Measurements from ENCODE around the gene EFNA5. TPM values are rescaled to one million over a fixed set of nuclear protein-coding genes. Genes with fewer than 3 reads are reported as not detected.

Gene EFNA5
- total RNA-seq, 1 donor from 2014 or later, result 11.8 TPM

DNA sequence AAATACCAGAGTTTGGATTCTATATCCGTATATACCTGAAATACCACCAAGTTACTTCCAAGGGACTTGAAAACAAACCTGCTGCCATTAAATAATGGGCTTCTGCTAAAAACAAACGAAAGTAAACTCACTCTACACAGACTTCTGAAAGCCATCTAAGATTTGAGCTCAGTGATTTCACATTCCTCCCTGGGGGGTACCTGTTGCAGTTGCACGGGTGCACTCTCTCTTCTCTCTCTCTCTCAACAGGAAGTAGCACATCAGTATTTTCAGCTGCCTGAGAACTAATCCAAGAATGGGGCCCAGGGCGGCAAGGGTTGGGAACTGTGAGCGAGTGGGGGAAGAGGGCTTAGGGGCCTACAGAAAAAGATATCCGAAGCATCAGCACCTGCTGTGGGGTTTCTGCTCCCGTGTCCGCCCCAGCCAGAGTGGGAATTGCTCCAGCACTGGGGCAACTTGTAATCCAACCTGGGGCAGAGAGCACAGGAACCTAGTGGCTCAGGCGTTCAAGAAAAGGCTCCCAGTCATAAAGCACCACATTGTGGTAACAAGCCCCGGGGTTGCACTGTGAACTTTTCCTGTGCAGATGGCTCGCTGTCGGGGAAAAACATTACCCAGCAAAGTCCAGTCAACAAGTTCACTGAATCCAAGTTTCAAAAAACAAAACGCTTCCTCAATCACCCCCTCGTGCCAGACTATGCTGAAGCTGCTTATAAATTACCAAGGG, 99.8 kb downstream of the EFNA5 start:
- no peaks in the 10 kb centered on the region for H3K9me3 ChIP-seq
- no peaks in the 10 kb centered on the region for H3K27me3 ChIP-seq
- no peaks in the 10 kb centered on the region for H3K36me3 ChIP-seq
- H3K4me1 ChIP-seq, result peaks cover 28% of the 10 kb centered on the region
- intact Hi-C loops (cut with DNase I), result no loop called here
- H3K4me3 ChIP-seq, result peak overlapping the region in 1 of 2 donors; percentile 48
- peak overlapping the region; percentile 74 for H3K27ac ChIP-seq
- TF ChIP-seq POLR2AphosphoS5 (IDR thresholded peaks at IDR 0.05; ENCODE audit: insufficient read depth in 1 of 2, low read depth in 1 of 2) (no peak), POLR2A (IDR thresholded peaks at IDR 0.05) (no peak)
- TF ChIP-seq, protein P1, sequence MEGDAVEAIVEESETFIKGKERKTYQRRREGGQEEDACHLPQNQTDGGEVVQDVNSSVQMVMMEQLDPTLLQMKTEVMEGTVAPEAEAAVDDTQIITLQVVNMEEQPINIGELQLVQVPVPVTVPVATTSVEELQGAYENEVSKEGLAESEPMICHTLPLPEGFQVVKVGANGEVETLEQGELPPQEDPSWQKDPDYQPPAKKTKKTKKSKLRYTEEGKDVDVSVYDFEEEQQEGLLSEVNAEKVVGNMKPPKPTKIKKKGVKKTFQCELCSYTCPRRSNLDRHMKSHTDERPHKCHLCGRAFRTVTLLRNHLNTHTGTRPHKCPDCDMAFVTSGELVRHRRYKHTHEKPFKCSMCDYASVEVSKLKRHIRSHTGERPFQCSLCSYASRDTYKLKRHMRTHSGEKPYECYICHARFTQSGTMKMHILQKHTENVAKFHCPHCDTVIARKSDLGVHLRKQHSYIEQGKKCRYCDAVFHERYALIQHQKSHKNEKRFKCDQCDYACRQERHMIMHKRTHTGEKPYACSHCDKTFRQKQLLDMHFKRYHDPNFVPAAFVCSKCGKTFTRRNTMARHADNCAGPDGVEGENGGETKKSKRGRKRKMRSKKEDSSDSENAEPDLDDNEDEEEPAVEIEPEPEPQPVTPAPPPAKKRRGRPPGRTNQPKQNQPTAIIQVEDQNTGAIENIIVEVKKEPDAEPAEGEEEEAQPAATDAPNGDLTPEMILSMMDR (IDR thresholded peaks at IDR 0.05), result no peak
- no peak for DNase-seq (ENCODE audit: extremely low spot score in 2 of 2)

DNA sequence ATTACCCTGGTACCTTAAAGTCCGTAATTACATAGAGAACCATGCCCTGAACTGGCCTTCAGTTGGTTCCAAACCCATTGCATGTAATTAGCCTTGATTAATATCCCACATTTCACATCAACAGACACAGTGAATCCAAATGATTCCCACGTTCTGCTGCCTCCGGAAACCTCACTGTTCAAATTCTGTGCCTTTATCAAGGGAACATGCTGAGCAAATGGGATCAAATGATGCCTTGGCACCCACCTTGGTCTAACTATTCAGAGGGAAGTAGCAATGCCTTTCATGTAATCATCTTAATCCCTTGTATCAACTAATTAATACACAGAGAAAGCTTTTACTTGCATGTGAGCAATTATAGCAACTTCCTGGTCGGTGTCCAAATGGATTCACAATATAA, 100.6 kb downstream of the EFNA5 start:
- DNase-seq (ENCODE audit: extremely low spot score in 2 of 2), result no peak
- H3K4me3 ChIP-seq, result no peak overlapping the region
- TF ChIP-seq POLR2AphosphoS5 (IDR thresholded peaks at IDR 0.05; ENCODE audit: insufficient read depth in 1 of 2, low read depth in 1 of 2), result no peak
- TF ChIP-seq, protein P1 (IDR thresholded peaks at IDR 0.05), result no peak
- no peak for TF ChIP-seq POLR2A (IDR thresholded peaks at IDR 0.05)
- no peak overlapping the region for H3K27ac ChIP-seq
- H3K27me3 ChIP-seq, result no peaks in the 10 kb centered on the region
- peaks cover 24% of the 10 kb centered on the region for H3K4me1 ChIP-seq
- no peaks in the 10 kb centered on the region for H3K9me3 ChIP-seq
- H3K36me3 ChIP-seq, result no peaks in the 10 kb centered on the region
- intact Hi-C loops (cut with DNase I), result no loop called here

DNA sequence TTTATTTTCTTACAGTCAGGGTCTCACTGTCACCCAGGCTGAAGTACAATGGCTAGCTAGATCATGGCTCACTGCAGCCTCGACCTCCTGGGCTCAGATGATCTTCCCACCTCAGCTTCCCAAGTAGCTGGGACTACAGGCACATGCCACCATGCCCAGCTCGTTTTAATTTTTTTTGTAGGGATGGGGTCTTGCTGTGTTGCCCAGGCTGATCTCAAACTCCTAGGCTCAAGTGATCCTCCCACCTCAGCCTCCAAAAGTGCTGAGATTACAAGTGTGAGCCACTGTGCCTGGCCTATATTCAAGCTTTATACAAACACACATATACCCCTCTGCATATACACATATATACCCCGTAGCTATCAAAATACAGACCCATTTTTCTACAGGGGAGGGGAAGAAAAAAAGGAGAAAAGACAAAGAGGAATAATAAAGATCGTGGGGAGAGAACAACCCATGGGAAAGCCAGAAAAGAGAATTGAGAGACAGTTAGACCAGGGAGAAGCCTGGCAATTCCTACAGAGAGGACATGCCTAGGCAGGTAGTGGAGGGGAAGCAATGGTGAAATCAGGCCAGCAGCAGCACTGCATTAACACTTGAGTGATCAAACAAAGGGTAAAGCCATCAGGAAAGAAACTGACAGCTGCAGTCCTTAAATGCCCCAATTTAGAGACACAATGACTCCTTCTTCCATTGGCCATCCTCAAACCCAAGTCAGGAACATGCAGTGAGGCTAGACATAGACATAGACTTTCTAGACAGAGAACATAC, 102.7 kb downstream of the EFNA5 start:
- Histone ChIP-seq H3K9me3 (no peaks in the 10 kb centered on the region), H3K4me1 (peaks cover 24% of the 10 kb centered on the region), H3K27me3 (no peaks in the 10 kb centered on the region), H3K27ac (no peak overlapping the region), H3K36me3 (no peaks in the 10 kb centered on the region), H3K4me3 (no peak overlapping the region)
- TF ChIP-seq, protein P1 (IDR thresholded peaks at IDR 0.05), result no peak
- TF ChIP-seq POLR2AphosphoS5 (IDR thresholded peaks at IDR 0.05; ENCODE audit: insufficient read depth in 1 of 2, low read depth in 1 of 2) (no peak), POLR2A (IDR thresholded peaks at IDR 0.05) (no peak)
- intact Hi-C loops (cut with DNase I), result no loop called here
- DNase-seq (ENCODE audit: extremely low spot score in 2 of 2), result no peak

DNA sequence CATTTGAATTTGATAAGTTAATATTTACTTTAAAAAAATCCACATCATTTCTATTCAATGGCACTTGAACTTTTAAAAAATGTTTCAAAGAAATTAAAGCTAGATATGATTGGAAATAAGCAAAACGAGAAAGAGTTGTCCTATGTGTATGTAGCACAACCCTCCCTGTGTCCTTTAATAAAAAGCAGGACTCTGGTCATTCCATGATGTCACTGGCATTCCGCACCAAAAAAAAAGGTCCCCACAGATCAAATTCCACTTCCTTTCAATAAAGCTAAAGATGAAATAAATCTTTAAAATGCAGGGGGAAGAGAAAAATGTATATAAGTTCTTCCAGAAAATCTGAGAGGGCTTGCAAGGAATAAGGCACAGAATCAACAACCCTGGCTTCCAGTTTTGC, 103.8 kb downstream of the EFNA5 start:
- Histone ChIP-seq H3K36me3 (no peaks in the 10 kb centered on the region), H3K9me3 (no peaks in the 10 kb centered on the region), H3K4me3 (no peak overlapping the region), H3K4me1 (peaks cover 24% of the 10 kb centered on the region), H3K27ac (no peak overlapping the region), H3K27me3 (no peaks in the 10 kb centered on the region)
- TF ChIP-seq, protein P1 (IDR thresholded peaks at IDR 0.05), result no peak
- no peak for TF ChIP-seq POLR2A (IDR thresholded peaks at IDR 0.05)
- no peak for TF ChIP-seq POLR2AphosphoS5 (IDR thresholded peaks at IDR 0.05; ENCODE audit: insufficient read depth in 1 of 2, low read depth in 1 of 2)
- DNase-seq (ENCODE audit: extremely low spot score in 2 of 2), result no peak
- intact Hi-C loops (cut with DNase I), result no loop called here

All from vagina (tissue), 2 donors.